Bone marrow (tissue), 2 donors: Measurements from ENCODE around the gene RPL10A.
A peak's percentile ranks its signal among the peaks of the same experiment; 100 is the strongest.

Source experiments
- DNase-seq, 2 donors: peaks; one replicate each; lab custom pipeline; 2025; lab: John Stamatoyannopoulos, UW

RPL10A gene

DNA sequence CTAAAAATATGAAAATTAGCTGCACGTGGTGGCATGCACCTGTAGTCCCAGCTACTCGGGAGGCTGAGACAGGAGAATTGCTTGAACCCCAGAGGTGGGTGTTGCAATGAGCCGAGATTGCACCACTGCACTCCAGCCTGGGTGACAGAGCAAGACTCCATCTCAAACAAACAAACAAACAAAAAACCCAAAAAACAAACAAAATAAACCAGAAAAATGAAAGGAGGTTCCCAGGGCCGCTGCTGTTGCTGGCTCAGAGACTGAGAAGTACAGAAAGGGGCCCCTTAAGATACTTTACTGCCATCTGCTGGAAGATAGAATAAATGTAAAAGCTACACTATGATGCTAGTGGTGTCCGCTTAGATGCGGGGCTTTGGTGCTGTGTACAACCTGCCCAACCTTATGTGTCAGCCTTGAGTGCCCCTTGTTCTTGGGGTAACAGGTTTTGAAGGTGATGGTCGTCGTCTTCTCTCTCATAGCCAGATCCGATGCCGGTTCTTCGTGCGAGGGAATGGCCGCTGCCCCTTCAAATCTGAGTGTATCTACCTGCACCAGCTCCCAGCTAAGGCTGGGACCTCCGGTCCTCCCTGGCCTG, 18.8 kb upstream of the RPL10A start:
- peak in 1 of 2 donors; percentile 70 for DNase-seq

DNA sequence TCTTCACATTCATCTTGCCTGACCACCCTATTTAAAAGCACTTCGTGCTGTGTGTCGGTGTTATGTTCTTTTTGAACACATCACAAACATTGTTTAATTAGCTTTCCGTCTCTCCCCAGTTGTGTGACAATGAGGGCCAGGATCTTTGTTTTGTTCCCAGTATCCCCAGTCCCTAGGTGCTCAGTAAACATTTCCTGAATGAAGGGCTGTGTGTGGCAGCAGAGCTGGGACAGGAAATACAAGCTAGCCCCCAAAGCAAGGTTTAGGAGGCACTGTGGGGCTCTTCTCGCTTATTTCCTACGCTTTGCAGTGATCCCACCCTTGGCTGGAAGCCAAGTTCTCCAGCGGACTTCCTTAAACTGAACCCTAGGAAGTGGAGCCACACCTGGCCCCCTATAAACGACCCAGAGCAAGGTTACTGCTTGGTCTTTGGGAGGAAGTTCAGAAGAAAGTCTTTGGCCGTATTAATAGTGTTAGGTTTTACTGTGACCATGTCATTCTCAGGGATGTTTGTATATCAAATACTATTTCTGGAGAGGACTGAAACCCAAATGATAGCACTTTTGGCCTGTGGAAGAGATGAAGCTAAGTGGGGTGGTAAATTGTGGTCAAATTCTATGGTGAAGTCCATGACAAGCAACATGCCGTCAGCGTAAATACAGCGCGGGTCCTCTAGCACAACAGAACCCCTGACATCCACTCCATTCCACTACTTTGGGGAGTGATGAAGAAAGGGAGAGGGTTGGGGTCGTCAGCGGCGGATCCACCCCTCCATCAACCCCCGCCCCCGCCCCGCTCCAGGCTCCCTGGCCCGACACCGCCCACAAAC, 16.6 kb upstream of the RPL10A start:
- DNase-seq, result peak in 1 of 2 donors; percentile 34

DNA sequence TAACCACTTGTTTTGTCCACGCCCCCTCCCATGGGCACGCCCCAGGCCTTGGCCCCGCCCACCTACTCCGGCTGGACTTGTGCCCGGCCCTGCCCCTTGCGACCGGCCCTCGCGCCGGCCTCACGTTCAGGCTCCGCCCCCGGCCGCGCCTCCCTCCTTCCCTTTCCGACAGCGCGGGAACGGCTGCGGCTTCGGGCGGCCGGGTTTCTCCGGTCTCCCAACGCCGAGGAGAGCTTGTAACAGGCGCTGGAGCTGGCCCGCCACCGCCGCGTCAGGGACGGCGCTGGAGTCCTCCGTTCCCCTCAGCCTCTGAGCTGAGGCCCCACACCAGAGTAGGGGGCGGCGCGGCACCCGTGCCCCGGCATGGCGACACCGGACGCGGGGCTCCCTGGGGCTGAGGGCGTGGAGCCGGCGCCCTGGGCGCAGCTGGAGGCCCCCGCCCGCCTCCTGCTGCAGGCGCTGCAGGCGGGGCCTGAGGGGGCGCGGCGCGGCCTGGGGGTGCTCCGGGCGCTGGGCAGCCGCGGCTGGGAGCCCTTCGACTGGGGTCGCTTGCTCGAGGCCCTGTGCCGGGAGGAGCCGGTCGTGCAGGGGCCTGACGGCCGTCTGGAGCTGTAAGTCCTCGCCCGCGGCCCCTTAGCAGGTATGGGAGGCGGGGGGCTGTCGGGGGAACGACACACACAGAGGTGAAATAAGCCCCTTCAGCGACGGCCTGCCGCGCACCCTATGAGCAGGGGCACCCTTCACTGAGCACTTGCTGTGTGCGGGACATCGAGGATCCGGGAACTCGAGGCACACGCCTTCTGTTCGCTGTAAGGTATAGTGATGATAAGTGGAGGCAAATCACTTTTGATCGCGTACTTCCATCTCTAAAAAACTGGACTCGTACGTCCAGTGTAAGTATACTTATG, 15.8 kb upstream of the RPL10A start, which contains the start of gene FANCE:
Gene FANCE (plus strand): TSS at position 156 of the 908 bp plus-strand sequence. CDS start 208 bp downstream, at position 364.
- DNase-seq, result peak; percentile 44 to 90

DNA sequence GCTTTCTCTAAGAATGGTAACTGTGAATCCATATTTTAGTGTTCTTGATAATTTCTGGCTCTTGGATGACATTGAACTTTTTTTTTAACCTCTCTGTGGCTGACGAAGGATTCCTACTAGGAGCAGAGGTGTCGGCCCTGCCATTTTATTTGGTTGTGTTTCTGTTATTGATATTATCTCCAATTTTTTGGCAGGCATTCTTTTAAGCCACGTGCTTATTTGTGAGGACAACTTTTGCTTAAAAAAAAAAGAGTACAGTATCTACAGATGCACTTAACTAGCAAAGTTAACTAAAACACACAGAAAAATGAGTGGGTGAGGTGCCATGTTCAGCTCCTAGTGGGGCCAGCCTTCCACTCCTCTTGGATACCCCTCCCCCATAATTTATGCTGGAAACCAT, 15.0 kb upstream of the RPL10A start:
- no peak for DNase-seq

DNA sequence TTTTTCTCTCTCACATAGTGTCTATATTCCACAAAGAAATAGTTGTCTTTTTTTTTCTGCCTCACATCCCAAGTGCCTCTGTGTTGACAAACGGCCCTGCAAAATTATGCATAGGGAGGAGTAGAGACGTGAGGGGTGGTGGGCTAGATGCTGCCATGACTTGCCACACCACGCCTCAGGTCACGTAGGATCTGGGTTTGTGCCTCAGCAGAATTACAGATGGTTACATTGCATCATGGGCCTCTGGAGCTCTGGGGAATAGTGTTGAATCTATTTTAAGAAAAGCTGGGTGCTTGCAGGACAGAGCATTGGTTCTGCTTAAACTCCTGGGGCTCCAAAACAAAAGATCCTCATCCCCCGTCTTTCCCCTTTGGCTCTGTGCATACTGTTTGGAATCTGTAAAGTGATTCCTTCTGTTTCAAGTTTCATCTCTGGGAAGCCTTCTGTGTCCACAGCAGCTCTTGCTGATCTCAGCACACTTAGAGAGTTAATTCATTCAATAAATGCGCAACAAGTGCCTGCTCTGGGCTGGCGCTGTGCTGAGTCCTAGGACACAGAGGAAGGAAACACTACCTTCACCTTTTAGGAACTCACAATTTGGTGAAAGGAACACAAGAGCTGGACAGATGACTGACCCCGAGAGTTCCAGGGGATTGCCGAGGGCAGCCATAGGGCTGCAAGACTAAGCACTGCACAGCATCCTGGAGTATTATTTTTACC, 13.7 kb upstream of the RPL10A start:
- no peak for DNase-seq

DNA sequence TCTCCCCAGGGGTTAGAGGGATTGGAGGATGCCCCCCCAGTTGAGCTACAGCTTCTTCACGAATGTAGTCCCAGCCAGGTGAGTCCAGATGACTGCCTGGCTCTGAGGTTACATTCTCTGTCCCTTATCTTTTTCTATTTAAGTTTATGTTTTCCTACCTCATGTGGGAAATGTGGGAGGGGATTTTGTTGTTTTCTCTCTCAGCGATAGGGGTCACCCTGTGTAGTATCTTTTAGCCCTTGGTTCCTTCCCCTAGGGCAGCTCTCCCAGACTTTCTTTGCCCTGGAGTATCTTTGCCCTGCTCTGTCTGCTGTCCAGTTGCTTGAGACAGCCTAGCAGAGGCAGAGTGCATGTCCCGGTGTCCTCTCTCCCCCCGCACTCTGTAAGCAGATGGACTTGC, 10.3 kb upstream of the RPL10A start:
- DNase-seq, result no peak

DNA sequence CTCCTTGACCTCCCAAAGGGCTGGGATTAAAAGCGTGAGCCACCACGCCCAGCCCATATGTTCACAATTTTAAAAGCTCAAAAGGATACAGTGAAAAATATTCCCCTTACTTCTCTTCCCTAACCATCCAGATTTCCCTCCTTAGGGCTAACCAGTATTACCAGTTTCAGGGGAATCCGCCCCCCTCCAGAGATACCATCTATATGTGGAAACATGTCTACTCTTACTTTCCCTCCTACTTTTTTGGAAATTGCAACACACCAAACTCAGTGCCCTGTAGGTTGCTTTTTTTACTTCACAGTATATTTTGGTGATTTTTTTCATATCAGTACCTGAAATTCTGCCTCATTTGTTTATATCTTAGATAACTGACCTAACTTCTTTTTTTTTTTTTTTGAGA, 6.9 kb upstream of the RPL10A start:
- DNase-seq, result no peak

DNA sequence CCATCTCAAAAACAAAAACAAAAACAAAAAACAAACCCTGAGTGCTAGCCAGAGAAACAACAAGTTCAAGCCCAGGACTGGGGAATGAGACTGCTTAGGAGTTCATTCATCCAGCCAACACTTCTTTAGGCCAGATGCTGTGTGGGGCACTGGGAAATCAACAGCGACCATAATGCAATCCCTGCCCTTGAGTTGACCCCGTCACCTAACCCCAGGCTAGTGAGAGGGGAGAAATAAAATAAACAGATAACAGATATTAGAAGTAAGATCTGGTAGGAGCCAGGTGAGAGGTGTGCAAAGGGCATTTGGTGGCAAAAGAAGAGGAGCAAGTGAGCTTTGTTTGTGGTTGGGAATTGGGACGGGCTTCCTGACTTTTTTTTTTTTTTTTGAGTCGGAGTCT, 4.9 kb upstream of the RPL10A start:
- DNase-seq, result no peak

DNA sequence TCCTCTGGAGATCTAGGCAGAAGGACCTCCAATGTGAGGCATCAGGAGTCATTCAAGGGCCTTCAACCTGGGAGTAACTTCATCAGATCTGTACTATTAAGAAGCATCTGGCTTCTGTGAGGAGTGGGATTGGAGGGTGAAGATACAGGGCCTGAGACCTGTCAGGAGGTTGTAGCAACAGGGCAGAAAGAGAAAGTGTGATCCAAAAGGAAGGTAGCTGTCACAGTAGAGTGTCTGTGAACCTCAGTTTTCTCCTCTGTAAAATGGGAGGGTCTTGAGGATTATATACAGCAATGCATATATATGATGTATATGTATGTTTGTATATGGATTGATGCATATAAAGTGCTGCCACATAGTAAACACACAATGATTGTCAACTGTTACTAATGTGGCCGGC, 2.6 kb upstream of the RPL10A start:
- DNase-seq, result no peak

DNA sequence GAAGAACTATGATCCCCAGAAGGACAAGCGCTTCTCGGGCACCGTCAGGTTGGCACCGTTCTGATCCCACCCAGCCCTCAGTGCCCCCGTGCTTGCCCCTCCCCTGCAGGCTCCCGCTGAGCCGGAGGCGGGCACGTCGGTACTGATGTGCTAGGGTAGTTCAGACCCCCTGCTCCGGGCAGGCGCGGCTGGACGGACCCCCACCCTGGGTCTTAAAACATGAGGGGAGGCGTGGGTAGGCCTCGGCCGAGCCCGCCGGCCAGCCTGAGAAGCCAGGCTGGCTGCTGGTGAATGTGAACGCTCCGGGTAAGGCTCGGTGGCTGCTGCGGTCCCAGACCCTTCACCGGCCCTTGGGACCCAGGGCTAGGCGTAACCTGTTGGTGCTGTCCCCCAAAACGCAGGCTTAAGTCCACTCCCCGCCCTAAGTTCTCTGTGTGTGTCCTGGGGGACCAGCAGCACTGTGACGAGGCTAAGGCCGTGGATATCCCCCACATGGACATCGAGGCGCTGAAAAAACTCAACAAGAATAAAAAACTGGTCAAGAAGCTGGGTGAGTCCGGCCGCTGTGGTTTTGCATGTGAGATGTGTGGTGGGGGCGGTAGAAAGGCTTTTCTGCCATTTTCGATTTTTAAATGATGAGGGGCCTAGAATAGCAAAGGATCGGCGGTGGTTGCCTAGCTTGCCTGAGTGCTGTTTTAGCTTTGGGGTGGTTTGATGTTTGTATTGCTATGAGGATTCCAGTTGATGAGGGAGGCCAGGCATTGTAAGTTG, 964 bp downstream of the RPL10A start:
- no peak for DNase-seq

DNA sequence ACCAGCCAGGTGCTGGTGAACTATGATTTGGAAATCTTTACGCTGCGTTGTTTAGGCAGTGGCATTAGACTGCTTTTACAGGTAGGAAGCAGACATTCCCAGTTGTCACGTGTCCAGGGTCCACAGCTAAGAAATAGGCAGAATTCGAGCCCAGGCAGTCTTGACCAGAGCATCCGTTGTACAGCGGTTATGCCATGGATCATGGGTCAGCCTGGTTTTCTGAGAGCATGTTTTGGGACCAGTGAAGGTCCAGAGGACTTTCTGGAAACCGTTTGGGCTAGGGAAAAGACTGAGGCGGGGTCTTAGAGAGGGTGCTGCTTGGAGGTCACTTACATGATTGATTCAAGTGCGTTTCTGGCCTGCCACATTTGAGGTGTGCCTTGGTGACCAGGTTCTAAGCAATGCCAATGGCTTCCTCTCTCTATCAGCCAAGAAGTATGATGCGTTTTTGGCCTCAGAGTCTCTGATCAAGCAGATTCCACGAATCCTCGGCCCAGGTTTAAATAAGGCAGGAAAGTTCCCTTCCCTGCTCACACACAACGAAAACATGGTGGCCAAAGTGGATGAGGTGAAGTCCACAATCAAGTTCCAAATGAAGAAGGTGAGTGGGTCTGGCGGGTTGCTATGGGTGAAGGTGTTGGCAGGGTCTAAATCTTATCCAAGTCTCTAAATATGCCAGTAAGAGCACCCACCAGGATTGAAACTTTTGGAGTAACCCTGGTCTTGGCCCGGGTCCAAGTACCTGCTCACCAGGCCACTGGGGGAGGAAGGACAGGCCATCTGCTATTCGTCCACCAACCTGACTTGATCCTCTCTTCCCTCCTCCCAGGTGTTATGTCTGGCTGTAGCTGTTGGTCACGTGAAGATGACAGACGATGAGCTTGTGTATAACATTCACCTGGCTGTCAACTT, 1.8 kb downstream of the RPL10A start:
- no peak for DNase-seq

DNA sequence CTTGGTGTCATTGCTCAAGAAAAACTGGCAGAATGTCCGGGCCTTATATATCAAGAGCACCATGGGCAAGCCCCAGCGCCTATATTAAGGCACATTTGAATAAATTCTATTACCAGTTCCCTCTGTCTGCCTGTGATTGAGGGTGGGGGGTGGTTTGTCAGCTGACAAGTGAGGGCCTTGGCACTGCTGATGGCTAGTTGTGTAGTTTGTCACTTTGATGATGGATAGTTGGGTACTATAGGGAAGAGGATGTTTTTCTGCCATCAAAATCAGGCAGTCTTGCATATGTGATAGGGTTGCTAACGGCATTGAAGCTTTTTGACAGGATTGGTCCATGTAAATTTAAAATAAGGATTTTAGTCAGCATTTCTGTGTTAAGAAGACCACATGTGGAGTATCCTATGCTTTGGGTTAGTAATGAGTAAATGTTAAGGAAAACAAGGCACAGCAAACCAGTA, 2.5 kb downstream of the RPL10A start:
- no peak for DNase-seq

DNA sequence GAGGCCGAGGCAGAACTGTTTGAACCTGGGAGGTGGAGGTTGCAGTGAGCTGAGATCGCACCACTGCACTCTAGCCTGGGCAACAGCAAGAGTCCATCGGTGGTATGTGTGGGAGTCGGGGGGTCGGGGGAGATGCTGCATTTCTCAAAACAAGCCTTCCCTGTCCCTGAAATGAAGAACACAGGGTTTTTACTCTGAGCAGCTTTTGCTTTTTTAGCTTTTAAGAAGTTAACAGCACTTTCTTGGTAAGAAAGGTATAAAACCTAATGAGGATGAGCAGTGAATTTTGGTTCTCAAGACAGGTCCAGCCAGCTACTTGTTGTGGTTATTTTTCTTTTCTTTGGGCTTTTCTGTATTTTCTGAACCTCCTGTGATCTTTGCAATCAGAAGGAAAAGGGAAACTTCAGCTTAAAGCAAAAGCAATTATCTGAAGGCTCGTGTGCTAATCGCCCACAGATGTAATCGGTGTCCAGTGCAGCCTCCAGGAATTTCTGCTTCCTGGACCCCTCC, 3.7 kb downstream of the RPL10A start:
- no peak for DNase-seq

DNA sequence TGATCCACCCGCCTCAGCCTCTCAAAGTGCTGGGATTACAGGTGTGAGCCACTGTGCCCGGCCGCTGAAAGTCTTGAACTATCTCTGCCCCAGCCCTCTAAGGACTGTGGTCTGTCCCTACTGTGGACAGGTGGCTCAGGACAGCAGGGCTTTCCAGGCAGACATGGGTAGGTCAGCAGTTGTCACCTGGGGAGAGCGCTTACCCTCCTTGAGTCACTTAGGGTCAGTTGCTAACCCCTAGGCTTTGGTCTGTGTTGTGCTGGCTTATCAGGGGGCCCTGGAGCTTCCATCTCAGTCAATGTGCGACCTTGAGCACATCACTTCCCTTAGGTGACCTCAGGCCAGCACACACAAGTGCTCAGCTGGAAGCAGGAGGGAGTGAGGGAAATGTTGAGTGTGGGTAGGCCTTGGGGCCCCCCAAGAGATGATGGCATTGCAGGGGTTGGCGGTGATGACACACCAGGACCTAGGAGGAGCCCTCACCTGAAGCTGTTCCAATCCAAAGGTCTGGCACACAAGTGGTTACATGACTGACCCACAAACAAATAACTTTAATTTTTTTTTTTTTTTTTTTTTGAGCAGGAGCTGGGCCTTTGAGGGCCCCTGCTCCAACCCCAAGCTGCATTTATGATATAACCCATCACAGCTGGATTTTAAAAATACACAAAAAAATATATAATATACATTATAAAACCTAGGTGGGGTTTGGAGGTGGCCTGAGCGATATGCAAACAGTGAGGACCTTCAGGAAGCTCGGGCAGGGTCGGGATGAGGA, 5.1 kb downstream of the RPL10A start:
- DNase-seq, result no peak

DNA sequence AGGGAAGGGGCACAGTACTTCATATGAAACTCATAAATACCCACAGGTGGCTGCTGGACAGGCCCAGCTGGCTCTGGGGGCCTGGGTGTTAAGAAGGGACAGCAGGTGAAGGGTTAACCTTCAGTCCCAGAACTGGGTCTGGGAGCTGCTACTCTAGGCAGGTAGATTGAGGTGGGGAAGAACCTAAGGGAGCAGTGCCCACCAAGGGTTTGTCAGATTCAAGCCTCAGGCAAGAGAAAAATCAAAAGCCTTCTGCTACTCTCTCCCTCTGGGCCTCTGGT, 5.6 kb downstream of the RPL10A start:
- DNase-seq, result no peak

DNA sequence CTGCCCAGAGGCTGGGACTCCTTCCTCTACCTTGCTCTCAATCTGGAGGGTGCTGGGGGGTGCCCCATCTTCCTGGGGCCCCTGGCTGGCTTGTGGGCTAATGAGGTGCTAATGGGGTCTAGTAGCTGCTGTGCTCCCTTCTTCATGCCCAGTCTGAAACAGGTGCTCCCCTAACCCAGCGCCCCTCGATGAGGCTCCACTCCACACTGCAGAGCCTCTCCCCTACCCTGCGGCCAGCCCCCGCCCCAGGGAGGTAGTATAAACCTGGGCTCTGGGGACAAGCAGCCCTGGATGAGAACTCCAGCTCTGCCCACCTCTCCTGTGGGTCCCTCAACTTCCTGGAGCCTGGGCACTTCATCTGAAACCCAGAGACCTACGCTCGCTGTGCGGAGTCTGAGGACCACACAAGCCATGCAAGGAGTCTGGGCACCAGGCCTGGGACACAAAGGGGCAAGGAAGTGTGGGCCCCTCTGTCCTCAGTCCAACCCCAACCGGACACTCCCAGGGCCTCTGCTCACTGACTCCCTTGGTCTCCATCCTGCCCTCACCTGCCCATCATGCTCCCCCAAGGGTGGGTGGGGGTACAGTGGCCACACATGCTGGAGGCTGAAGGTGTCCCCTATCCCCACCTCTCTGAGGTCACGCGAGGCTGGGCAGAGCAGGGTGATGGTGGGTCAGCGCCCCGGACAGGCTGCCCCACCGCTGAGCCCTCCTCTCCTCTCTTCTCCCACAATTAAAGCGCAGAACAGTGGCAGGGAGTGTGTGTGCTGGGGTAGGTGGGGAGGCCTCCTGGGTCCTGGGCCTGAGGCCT, 6.1 kb downstream of the RPL10A start:
- no peak for DNase-seq

DNA sequence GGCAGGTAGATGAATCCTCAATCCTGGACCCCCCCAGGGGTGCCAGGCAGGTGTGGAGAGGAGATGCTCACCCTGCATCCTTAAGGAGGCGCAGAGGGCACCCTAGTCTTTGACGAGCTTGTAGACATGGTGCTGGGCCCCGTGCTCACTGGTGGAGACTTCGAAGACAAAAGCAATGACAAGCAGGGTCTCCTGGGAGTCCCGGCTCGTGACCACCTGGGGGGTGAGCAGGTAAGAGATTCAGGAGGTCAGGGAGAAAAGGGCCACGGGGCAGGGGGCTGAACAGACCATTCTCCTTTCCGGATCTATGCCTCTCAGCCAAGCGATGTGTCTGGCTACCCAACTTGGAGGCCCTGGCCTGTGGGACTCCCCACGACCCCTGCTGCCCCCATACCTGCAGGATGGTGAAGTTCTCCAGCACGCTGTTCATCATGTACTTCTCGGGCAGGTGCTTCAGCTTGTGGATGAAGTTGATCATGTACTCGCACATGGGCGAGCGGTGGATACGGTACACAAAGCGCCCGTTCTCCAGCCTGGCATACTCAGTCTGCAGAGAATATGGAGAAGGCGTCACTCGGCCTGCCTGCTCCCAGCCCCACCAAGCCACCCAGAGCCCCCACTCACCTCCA, 6.9 kb downstream of the RPL10A start:
- no peak for DNase-seq

DNA sequence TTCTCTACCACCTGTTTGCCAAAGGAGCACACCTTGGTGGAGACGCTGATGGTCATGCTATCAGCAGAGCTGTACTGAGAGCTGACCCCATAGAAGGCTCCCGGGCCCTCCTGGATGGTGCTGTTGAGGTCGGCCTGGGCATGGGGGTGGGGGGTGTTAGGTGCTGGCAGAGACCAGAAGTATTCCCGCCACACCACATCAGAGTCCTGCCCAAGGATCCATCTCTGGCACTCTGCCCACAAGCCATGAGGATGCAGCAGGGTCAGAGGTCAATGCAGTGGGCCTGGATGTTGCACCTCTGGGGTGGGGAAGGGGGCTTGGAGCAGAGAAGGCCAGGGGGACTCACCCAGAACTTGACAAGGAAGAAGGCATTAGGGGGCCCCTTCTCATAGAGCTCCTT, 7.4 kb downstream of the RPL10A start:
- DNase-seq, result no peak
